ENCODE results near the gene CUL3. TPM values are rescaled to one million over a fixed set of nuclear protein-coding genes. Genes with fewer than 3 reads are reported as not detected.

CUL3 gene
- 65.6 to 75.1 TPM (median 70.6 TPM) in 3 replicates for total RNA-seq
- long read RNA-seq, full-length matches to known transcripts = 126 of 135 reads
- long read RNA-seq, partial matches to known transcripts = 0 of 135 reads
- long read RNA-seq, other reads (novel, unspliced or antisense) = 9 of 135 reads

DNA sequence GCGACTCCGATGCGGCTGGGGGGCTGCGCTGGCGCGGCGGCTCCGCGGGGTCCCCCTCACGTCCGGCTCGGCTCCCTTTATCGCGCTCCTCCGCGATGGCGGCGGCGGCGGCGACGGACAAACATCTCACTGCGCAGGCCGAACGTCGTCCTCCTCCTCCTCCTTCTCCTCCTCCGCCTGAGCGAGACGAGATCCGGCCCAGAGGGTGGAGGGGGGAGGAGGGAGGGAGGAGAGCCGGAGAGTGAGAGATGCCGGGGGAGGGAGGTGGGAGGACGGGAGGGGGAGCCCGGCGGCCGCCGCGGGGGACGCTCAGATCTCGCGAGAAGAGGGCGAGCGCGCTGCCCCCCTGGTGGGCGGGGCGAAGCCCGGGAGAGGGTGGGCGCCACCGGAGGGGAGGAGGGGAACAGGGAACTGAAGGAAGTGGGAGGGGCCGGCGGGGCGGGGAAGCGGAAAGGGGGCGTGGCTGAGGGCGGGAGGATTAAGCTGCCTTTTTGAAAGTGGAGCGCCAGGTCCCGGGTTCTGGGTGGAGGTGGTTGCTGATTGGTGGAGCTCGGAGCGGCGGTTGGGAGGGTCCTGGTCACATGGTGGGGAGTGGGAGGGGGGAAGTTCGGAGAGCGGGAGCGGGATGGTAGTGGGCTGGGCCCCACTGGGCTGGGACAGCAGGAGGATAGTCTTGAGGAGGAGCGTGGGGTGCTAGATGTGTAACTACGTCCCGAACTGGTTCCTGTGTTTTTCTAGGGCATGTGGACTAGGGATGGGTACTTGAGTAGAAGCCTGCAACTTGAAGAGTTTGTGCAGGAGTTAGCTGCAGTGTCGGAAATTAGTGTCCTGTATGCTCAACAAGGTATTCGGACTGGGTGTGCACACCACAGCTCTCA, at the start of gene CUL3:
Gene CUL3, minus strand, starts transcription at position 153 of the 878 bp plus-strand sequence. CDS start 354 bp downstream, outside the sequence.
- TF ChIP-seq CTCF (IDR thresholded peaks at IDR 0.05) = no peak
- Mint-ChIP-seq H3K27ac (ENCODE audit: unreplicated experiment) (peak within 1 kb of the TSS; percentile 97), H3K27me3 (ENCODE audit: low read depth) (no peaks in the 10 kb centered on the region), H3K4me1 (ENCODE audit: low read depth) (peaks cover 32% of the 10 kb centered on the region), H3K4me3 (ENCODE audit: unreplicated experiment) (peak within 1 kb of the TSS; percentile 96), H3K9me3 (ENCODE audit: low read depth) (no peaks in the 10 kb centered on the region), H3K36me3 (ENCODE audit: low read depth) (peaks cover 2% of the 10 kb centered on the region)
- DNase-seq (ENCODE audit: low spot score) = peak; percentile 99

DNA sequence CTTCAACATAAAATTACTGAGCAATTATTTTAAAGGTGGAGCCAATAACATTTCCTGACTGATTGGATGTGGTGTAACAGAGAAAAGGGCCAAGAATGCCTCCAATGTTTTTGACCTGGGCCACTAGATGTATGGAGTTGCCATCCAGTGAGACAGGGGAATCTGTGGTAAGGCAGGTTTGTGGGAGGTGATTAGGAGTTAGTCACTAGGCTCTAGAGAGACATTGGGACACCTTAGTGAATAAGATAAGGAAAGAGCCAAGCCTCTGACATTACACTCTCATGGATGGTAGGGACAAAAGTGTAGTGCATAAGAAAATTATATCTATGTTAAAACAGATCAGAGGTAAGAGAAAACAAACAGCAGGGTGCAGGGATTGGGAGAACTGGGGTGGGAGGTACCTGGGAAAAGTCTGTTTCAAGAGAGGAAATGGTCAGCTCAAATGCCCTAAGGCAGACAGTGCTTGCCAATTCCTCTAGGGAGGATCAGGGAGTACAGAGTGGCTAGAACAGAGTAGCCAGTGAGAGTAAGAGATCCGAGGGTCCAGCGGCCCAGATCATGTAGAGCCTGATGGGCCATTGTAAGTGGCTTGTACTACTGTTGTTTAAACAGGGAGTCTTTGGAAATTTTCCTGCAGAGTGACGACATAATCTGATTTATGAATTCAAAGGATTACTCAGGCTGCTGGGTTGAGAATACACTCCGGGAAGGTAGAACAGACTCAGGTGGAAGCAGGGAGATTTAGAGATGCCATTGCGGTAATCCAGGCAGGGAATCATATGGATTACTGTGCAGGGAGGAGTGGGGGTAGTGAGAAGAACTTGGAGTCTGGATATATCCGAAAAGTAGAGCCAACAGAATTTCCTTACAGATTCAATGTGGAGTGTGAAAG, 45.7 kb upstream of the CUL3 start:
- H3K9me3 Mint-ChIP-seq (ENCODE audit: low read depth) = no peaks in the 10 kb centered on the region
- no peaks in the 10 kb centered on the region for H3K27me3 Mint-ChIP-seq (ENCODE audit: low read depth)
- no peaks in the 10 kb centered on the region for H3K36me3 Mint-ChIP-seq (ENCODE audit: low read depth)
- no peak overlapping the region for H3K27ac Mint-ChIP-seq (ENCODE audit: unreplicated experiment)
- no peak for DNase-seq (ENCODE audit: low spot score)
- no peaks in the 10 kb centered on the region for H3K4me1 Mint-ChIP-seq (ENCODE audit: low read depth)
- no peak overlapping the region for H3K4me3 Mint-ChIP-seq (ENCODE audit: unreplicated experiment)
- TF ChIP-seq CTCF (IDR thresholded peaks at IDR 0.05) = no peak

DNA sequence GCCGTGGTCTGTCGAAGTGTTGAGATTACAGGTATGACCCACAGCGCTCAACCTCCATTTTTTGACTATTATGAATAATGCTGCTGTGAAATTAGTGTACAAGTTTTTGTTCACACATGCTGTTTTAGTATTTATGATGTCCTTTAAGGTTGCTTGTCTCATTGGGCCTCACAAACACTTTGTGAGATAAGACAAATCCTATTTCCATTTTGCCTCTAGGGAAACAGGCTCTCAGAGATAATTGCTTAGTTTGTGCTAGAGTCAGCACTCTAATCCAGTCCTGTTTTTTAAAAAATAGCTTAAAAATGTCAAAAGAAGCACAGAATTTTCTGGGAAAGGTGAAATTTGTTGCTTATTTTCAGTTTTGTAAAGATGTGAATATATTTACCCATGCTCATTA, 43.3 kb upstream of the CUL3 start:
- H3K27ac Mint-ChIP-seq (ENCODE audit: unreplicated experiment) = no peak overlapping the region
- no peak for DNase-seq (ENCODE audit: low spot score)
- TF ChIP-seq CTCF (IDR thresholded peaks at IDR 0.05) = no peak
- no peaks in the 10 kb centered on the region for H3K36me3 Mint-ChIP-seq (ENCODE audit: low read depth)
- no peaks in the 10 kb centered on the region for H3K27me3 Mint-ChIP-seq (ENCODE audit: low read depth)
- H3K4me3 Mint-ChIP-seq (ENCODE audit: unreplicated experiment) = no peak overlapping the region
- no peaks in the 10 kb centered on the region for H3K9me3 Mint-ChIP-seq (ENCODE audit: low read depth)
- no peaks in the 10 kb centered on the region for H3K4me1 Mint-ChIP-seq (ENCODE audit: low read depth)

DNA sequence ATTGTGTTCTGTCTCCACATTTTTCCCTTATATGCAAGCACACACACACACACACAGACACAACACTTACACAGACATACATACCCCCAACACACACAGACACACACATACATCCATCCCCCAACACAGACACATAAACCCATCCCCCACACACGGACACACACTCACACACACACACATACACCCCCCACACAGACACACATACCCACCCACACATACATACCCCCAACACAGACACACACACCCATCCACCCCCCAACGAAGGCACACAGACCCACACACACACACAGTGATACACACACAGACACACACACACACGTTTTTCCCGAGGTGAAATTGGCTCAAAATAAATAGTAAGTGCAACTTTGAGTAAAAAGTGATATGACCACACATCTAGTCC, 41.6 kb upstream of the CUL3 start:
- H3K27ac Mint-ChIP-seq (ENCODE audit: unreplicated experiment) = no peak overlapping the region
- no peaks in the 10 kb centered on the region for H3K4me1 Mint-ChIP-seq (ENCODE audit: low read depth)
- H3K36me3 Mint-ChIP-seq (ENCODE audit: low read depth) = peaks cover 2% of the 10 kb centered on the region
- H3K4me3 Mint-ChIP-seq (ENCODE audit: unreplicated experiment) = no peak overlapping the region
- no peaks in the 10 kb centered on the region for H3K27me3 Mint-ChIP-seq (ENCODE audit: low read depth)
- DNase-seq (ENCODE audit: low spot score) = no peak
- no peaks in the 10 kb centered on the region for H3K9me3 Mint-ChIP-seq (ENCODE audit: low read depth)
- TF ChIP-seq CTCF (IDR thresholded peaks at IDR 0.05) = no peak

Measured in chondrocyte (in vitro differentiated cells).